Gastrocnemius medialis (tissue), 4 donors: ENCODE data around the gene CPXM1.

Source experiments
- CTCF ChIP-seq, 5 experiments: fragments of 450-650 bp in 3 of 5; fragments of 200-600 bp in 2 of 5; sonication (generic) in 2 of 5; IDR thresholded peaks in 4 of 5; conservative IDR thresholded peaks in 1 of 5; 1 replicate in 4 of 5; 2 replicates in 1 of 5; pipeline ENCODE4 v1.5.1; 2016 to 2019; ENCODE audit warnings: antibody characterized with exemption in 5 of 5, mild to moderate bottlenecking in 3 of 5, moderate library complexity in 3 of 5
- POLR2A ChIP-seq, 2 donors: fragments of 450-650 bp; IDR thresholded peaks; one replicate each; pipeline ENCODE4 v1.6.1; 2017; ENCODE audit warnings: antibody characterized with exemption in 2 of 2, mild to moderate bottlenecking in 2 of 2, moderate library complexity in 2 of 2

GRCh38 chr20:2833761-2834160 is 33.3 kb upstream of the CPXM1 start:
- TF ChIP-seq CTCF (IDR thresholded peaks at IDR 0.05 in 4 of 5, conservative IDR thresholded peaks at IDR 0.05 in 1 of 5) (no peak), POLR2A (IDR thresholded peaks at IDR 0.05) (no peak)
